ENCODE data around the gene ZFR. TPM values are rescaled to one million over a fixed set of nuclear protein-coding genes. Genes with fewer than 3 reads are reported as not detected.
"Not testable (repeated sequence)": the region's sequence is repeated elsewhere in the genome, so short reads cannot be mapped to it uniquely, and the experiment has no call there.

Gene ZFR
- total RNA-seq, 2 donors from 2014 or later, result 51.2 to 63.7 TPM

GRCh38 chr5:32465076-32465475 is 20.5 kb upstream of the ZFR start:
- H3K36me3 Mint-ChIP-seq (ENCODE audit: low read depth), result no peaks in the 10 kb centered on the region
- H3K9me3 ChIP-seq (ENCODE audit: control insufficient read depth, low read length, poor library complexity, severe bottlenecking), result no peaks in the 10 kb centered on the region
- no peaks in the 10 kb centered on the region for H3K27me3 Mint-ChIP-seq
- no peak overlapping the region for H3K4me3 Mint-ChIP-seq
- no peak for DNase-seq
- no peak for ATAC-seq
- no peak overlapping the region for H3K27ac Mint-ChIP-seq
- H3K4me1 Mint-ChIP-seq, result peaks cover 6% of the 10 kb centered on the region

DNA sequence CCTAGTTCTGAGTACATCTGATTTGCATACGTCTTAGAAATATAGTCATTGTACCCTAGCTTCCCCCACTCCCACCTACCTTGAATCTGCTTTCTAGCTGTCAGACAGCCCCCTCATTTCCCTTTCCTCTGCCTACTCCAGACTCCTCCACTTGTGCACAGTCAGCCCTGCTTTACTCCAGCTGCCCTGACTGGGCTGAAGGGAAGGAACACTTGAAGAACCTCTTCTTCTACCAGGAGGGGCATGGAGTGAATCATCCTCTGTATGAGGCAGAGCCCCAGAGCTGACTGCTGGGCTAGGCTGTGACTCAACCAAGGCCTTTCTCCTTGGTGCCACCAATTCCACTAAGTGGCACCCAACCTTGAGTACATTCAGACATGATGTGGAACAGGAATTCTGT is 18.1 kb upstream of the ZFR start:
- Mint-ChIP-seq H3K36me3 (ENCODE audit: low read depth) (no peaks in the 10 kb centered on the region), H3K4me3 (no peak overlapping the region), H3K4me1 (peaks cover 4% of the 10 kb centered on the region), H3K27me3 (no peaks in the 10 kb centered on the region), H3K27ac (no peak overlapping the region)
- DNase-seq (no peak), ATAC-seq (no peak)
- H3K9me3 ChIP-seq (ENCODE audit: control insufficient read depth, low read length, poor library complexity, severe bottlenecking), result no peaks in the 10 kb centered on the region

- H3K9me3 ChIP-seq (ENCODE audit: control insufficient read depth, low read length, poor library complexity, severe bottlenecking), result no peaks in the 10 kb centered on the region
- no peaks in the 10 kb centered on the region for H3K36me3 Mint-ChIP-seq (ENCODE audit: low read depth)
- no peak overlapping the region for H3K27ac Mint-ChIP-seq
- ATAC-seq, result no peak
- H3K4me1 Mint-ChIP-seq, result peaks cover 4% of the 10 kb centered on the region
- DNase-seq, result no peak
- H3K4me3 Mint-ChIP-seq, result no peak overlapping the region
- peaks cover 4% of the 10 kb centered on the region for H3K27me3 Mint-ChIP-seq
Observed at GRCh38 chr5:32461441-32462120, 17.0 kb upstream of the ZFR start.

DNA sequence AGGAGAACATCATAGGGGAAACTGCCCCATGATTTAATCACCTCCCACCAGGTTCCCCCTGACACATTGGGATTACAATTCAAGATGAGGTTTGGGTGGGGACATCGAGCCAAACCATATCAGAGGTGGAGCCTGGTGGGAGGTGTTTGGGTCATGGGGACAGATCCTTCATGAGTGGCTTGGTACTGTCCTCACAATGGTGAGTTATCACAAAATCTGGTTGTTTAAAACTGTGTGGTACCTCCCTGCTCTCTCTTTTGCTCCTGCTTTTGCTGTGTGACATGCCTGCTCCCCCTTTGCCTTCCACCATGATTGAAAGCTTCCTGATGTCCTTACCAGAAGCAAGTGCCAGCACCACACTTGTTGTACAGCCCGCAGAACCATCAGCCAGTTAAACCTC is 16.2 kb upstream of the ZFR start:
- Mint-ChIP-seq H3K4me1 (peaks cover 4% of the 10 kb centered on the region), H3K27ac (no peak overlapping the region), H3K36me3 (ENCODE audit: low read depth) (no peaks in the 10 kb centered on the region), H3K27me3 (peaks cover 7% of the 10 kb centered on the region), H3K4me3 (no peak overlapping the region)
- ATAC-seq (no peak), DNase-seq (no peak)
- H3K9me3 ChIP-seq (ENCODE audit: control insufficient read depth, low read length, poor library complexity, severe bottlenecking), result no peaks in the 10 kb centered on the region

GRCh38 chr5:32458880-32459495 is 14.4 kb upstream of the ZFR start:
- no peak for ATAC-seq
- peaks cover 4% of the 10 kb centered on the region for H3K4me1 Mint-ChIP-seq
- H3K27ac Mint-ChIP-seq, result no peak overlapping the region
- no peaks in the 10 kb centered on the region for H3K36me3 Mint-ChIP-seq (ENCODE audit: low read depth)
- H3K4me3 Mint-ChIP-seq, result no peak overlapping the region
- H3K9me3 ChIP-seq (ENCODE audit: control insufficient read depth, low read length, poor library complexity, severe bottlenecking), result no peaks in the 10 kb centered on the region
- peaks cover 13% of the 10 kb centered on the region for H3K27me3 Mint-ChIP-seq
- DNase-seq, result no peak

DNA sequence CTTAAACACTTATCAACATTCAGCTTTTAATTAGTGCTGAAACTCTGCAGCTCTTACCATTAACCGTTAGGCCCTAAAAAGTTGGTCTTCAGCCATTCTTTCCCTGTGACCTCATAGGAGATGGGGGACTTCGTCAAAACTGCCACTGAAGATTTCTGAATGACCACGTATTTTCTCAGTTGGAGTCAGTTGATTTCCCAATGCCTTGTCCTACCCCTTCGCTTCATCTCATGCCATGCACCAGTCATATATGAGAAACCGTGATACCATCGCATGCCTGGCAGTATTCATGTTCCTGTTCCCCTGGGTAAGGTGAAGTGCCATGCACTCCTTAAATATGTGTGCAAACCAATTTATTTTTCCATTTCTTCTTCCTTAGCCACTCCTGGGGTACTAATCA is 10.8 kb upstream of the ZFR start:
- DNase-seq, result no peak
- no peaks in the 10 kb centered on the region for H3K9me3 ChIP-seq (ENCODE audit: control insufficient read depth, low read length, poor library complexity, severe bottlenecking)
- no peaks in the 10 kb centered on the region for H3K36me3 Mint-ChIP-seq (ENCODE audit: low read depth)
- no peak overlapping the region for H3K27ac Mint-ChIP-seq
- no peak overlapping the region for H3K4me3 Mint-ChIP-seq
- H3K27me3 Mint-ChIP-seq, result peaks cover 19% of the 10 kb centered on the region
- ATAC-seq, result no peak
- no peaks in the 10 kb centered on the region for H3K4me1 Mint-ChIP-seq

DNA sequence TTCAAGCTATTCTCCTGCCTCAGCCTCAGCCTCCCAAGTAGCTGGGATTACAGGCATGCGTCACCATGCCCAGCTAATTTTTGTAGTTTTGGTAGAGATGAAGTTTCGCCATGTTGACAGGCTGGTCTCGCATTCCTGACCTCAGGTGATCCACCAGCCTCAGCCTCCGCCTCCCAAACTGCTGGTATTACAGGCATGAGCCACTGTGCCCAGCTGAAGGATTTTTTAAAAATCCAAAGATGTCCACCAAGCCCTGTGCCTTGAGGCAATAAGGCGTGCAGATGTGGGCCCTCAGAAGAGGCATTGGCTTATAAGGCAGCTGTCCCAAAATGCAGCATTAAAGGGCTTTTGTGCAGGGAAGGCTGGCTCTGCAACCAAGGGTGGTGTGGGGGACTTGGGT is 10.3 kb upstream of the ZFR start:
- H3K4me1 Mint-ChIP-seq, result no peaks in the 10 kb centered on the region

DNA sequence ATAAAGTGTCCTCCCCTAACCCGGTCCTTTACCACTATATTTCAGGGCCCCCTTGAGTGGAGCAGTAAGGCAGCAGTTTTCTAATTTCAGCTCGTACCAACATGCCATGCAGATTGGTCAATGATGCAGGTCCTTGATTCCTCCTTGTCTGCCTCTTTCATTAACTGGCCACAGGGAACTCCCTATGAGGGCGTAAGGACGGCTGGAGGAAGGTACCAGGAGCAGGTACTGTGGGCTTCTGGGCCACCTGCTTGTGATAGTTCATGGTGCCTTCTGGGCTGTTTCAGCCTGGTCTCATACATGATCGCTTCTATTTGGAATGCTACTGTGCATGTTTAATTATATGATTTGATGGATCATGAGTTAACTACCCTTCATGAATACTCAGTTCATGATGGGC is 9.4 kb upstream of the ZFR start:
- no peak for ATAC-seq
- Mint-ChIP-seq H3K27ac (no peak overlapping the region), H3K36me3 (ENCODE audit: low read depth) (no peaks in the 10 kb centered on the region), H3K27me3 (peaks cover 19% of the 10 kb centered on the region), H3K4me3 (no peak overlapping the region), H3K4me1 (no peaks in the 10 kb centered on the region)
- no peak for DNase-seq
- no peaks in the 10 kb centered on the region for H3K9me3 ChIP-seq (ENCODE audit: control insufficient read depth, low read length, poor library complexity, severe bottlenecking)

More for the DNA sequence above, 10.3 kb upstream of the ZFR start:
- no peaks in the 10 kb centered on the region for H3K36me3 Mint-ChIP-seq (ENCODE audit: low read depth)
- peaks cover 19% of the 10 kb centered on the region for H3K27me3 Mint-ChIP-seq
- ATAC-seq (no peak), DNase-seq (no peak)
- H3K9me3 ChIP-seq (ENCODE audit: control insufficient read depth, low read length, poor library complexity, severe bottlenecking), result no peaks in the 10 kb centered on the region
- H3K27ac Mint-ChIP-seq, result no peak overlapping the region
- H3K4me3 Mint-ChIP-seq, result no peak overlapping the region

DNA sequence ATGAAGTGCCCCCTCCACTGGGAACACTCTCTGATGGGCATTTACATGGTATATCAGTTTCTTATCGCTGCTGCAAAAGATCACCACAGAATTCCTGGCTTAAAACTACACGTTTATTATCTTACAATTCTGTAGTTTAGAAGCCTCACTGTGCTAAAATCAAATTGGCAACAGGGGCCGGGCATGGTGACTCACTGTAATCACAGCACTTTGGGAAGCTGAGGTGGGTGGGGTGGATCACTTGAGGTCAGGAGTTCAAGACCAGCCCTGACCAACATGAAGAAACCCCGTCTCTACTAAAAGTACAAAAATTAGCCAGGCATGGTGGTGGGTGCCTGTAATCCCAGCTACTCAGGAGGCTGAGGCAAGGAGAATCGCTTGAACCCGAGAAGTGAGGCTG is 7.8 kb upstream of the ZFR start:
- H3K4me1 Mint-ChIP-seq; H3K9me3 ChIP-seq (ENCODE audit: control insufficient read depth, low read length, poor library complexity, severe bottlenecking); H3K27ac Mint-ChIP-seq; DNase-seq; ATAC-seq; H3K36me3 Mint-ChIP-seq (ENCODE audit: low read depth); H3K4me3 Mint-ChIP-seq: not testable (repeated sequence)
- peaks cover 19% of the 10 kb centered on the region for H3K27me3 Mint-ChIP-seq

DNA sequence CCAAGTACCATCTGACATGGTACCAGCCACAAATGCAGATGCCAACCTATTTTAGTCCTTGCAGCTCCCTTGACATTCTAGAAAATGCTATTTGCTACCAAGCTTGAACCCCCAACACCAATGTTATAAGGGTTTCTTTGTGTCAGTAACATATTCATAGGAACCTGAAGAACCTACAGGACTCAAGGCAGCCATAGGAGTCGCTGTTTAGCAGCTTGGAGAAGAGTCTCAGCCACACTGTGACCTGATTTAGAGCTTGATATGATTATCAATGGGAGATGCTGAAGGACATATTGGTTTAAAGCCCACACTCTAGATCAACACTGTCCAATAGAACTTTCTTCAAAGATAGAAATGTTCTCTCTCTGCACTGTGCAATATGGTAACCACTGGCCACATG is 6.4 kb upstream of the ZFR start:
- Mint-ChIP-seq H3K36me3 (ENCODE audit: low read depth) (no peaks in the 10 kb centered on the region), H3K4me3 (no peak overlapping the region), H3K27me3 (peaks cover 12% of the 10 kb centered on the region), H3K27ac (no peak overlapping the region), H3K4me1 (no peaks in the 10 kb centered on the region)
- no peak for DNase-seq
- no peak for ATAC-seq
- no peaks in the 10 kb centered on the region for H3K9me3 ChIP-seq (ENCODE audit: control insufficient read depth, low read length, poor library complexity, severe bottlenecking)

- H3K4me1 Mint-ChIP-seq, result peaks cover 4% of the 10 kb centered on the region
- no peak for ATAC-seq
- H3K36me3 Mint-ChIP-seq (ENCODE audit: low read depth), result no peaks in the 10 kb centered on the region
- H3K27me3 Mint-ChIP-seq, result peaks cover 6% of the 10 kb centered on the region
- no peak overlapping the region for H3K27ac Mint-ChIP-seq
- no peaks in the 10 kb centered on the region for H3K9me3 ChIP-seq (ENCODE audit: control insufficient read depth, low read length, poor library complexity, severe bottlenecking)
- no peak for DNase-seq
- H3K4me3 Mint-ChIP-seq, result no peak overlapping the region
Observed at GRCh38 chr5:32449262-32449661, 4.7 kb upstream of the ZFR start.

DNA sequence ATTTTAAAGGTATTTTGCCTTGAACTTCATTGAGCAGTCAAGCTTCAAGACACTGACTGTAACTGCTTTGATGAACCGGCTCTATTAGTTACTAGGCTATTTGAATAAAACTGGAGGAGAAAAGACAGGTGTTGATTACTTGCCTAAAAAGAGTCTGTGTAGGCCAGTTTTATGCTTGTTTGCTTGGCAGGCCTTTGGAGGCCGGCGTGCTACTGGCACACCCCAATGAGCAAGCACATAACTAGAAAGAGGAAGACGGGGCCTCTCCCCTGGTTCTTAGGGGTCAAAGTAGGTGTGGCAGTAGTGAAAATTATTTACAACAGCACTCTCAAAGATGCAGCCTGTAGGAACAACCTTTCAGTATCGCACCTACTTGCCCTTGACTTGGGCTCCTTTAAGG is 2.1 kb upstream of the ZFR start:
- Mint-ChIP-seq H3K36me3 (ENCODE audit: low read depth) (no peaks in the 10 kb centered on the region), H3K27ac (peak overlapping the region; percentile 93), H3K4me1 (peaks cover 16% of the 10 kb centered on the region), H3K4me3 (no peak overlapping the region), H3K27me3 (no peaks in the 10 kb centered on the region)
- no peak for ATAC-seq
- no peak for DNase-seq
- no peaks in the 10 kb centered on the region for H3K9me3 ChIP-seq (ENCODE audit: control insufficient read depth, low read length, poor library complexity, severe bottlenecking)

GRCh38 chr5:32445831-32446614 is 1.5 kb upstream of the ZFR start:
- DNase-seq (no peak), ATAC-seq (no peak)
- Mint-ChIP-seq H3K36me3 (ENCODE audit: low read depth) (no peaks in the 10 kb centered on the region), H3K4me1 (peaks cover 16% of the 10 kb centered on the region), H3K27me3 (no peaks in the 10 kb centered on the region), H3K27ac (peak overlapping the region; percentile 93), H3K4me3 (peak overlapping the region; percentile 95)
- H3K9me3 ChIP-seq (ENCODE audit: control insufficient read depth, low read length, poor library complexity, severe bottlenecking), result no peaks in the 10 kb centered on the region
